ENCODE results near the gene CRK.
"Not testable (repeated sequence)": the region's sequence is repeated elsewhere in the genome, so short reads cannot be mapped to it uniquely, and the experiment has no call there.

CRK gene

GRCh38 chr17:1462164-1463112, 6.4 kb upstream of the CRK start:
- no peak for DNase-seq

DNA sequence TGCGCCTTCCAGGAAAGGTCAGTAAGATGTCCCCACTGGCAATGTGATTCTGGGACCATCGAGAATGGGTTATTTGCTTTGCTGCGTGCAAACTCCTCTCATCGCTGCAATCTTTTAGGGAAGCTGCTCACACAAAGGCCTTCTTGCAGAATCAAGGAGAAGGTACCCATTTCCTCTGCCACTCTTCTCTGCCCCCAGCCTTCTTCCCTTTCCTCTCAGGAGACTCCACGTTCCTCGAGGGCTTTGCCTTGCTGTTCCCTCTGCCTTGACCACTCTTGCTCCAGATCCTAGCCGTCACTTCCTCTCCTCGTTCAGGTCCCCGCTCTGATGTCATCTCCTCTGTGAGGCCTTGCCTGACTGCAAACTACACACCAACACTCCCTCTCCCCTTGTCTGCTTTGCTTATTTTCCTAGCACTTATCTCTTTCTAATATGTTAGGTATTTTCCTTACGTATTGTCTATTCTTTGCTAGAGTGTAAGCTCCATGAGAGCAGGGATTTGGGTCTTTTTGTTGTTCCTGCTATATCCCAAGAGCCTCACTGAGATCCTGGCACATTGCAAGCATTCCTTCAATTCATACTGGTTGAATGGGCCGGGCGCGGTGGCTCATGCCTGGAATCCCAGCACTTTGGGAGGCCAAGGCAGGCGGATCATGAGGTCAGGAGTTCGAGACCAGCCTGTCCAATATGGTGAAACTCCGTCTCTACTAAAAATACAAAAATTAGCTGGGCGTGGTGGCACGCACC, 5.3 kb upstream of the CRK start:
- no peak for DNase-seq

DNA sequence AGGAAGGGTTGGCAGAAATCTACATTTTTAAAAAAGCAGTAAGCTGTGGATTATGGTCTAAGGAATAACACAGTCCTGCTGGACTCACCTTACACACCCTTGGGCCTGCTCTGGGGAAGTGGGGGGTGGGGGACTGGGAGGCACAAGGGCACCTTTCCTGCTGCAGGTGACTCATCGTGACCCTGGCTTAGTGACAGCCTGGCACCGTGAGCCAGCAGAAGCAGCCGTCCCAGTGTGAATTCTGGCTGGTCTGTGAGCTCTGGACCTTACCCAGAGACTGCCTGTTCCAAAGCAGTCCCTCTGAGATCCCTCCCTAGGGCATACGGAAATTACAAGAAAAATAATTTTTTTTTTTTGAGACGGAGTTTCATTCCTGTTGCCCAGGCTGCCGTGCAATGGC, 4.2 kb upstream of the CRK start:
- no peak for DNase-seq

DNA sequence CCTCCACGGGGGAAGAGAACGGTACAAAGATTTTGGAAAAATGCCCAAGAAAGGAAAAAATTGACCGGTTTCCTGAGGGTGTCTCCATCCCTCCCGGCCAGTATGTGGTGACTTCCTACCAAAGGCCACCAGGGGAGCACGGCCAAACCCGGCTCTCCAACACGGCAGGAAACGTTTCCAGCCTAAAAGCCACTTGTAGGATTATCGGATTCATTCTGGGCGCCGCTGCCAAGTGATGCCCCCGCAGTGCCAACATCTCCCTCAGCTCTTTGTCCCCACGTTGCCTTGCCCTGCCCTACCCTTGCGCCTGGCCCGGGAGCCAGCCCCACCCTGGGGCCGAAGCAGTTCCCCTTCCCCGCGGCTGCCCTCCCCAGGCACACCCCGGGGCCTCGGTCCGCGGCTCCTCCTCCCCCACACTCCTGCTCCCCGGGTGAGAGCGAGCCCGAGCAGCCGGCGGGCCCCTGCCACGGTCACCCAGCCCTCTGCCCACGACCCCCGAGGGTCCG, 688 bp downstream of the CRK start:
- DNase-seq: peak; percentile 56

GRCh38 chr17:1454541-1454940, 1.5 kb downstream of the CRK start:
- DNase-seq: no peak

DNA sequence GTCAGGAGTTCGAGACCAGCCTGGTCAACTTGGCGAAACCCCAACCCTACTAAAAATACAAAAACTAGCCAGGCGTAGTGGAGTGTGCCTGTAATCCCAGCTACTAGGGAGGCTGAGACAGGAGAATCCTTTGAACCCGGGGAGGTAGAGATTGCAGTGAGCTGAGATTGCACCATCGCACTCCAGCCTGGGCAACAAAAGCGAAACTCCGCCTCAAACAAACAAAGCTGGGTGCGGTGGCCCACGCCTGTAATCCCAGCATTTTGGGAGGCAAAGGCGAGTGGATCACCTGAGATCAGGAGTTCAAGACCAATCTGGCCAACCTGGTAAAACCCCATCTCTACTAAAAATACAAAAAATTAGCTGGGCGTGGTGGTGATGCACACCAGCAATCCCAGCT, 2.3 kb downstream of the CRK start:
- not testable (repeated sequence) for DNase-seq

DNA sequence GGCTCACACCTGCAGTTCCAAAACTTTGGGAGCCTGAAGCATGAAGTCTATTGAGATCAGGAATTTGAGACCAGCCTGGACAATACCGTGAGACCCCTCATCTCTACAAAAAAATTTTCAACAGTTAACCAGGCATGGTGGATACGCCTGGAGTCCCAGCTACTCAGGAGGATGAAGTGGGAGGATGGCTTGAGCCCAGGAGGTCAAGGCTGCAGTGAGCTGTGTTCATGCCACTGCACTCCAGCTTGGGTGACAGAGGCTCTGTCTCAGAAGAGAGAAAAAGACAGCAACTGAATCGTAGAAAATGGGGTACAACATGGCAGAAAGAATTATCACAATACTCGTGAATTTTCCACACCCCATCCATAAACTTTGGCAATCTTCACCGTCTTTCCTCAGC, 3.2 kb downstream of the CRK start:
- no peak for DNase-seq

GRCh38 chr17:1450261-1450660, 5.8 kb downstream of the CRK start:
- DNase-seq: not testable (repeated sequence)

DNA sequence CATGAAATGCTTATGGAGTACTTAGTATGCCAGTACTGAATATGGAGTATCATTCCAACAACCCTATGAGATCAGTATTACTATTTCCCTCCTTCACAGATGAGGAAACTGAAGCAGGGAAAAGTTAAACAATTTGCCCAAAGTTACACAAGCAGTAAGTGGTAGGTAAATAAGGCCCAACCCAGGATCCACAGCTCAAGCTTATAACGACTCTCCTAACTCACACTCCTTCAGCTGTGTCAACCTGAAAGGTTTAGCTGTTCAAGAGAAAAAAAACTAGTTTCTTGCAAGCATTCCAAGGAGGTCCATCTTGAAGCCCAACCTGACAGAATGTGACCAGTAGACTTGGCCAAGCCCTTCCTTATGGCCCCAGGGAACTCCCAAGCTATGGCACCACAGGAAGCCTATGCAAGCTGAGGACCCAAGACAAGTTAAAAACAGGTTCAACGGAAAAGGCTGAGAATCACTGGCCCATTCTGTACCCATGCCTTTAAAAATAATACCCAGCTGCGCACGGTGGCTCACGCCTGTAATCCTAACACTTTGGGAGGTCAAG, 6.5 kb downstream of the CRK start:
- DNase-seq: no peak

- no peak for DNase-seq
These were observed 9.0 kb downstream of the CRK start for GRCh38 chr17:1447052-1447451.

- no peak for DNase-seq
These were observed 9.8 kb downstream of the CRK start for GRCh38 chr17:1446201-1446600.

DNA sequence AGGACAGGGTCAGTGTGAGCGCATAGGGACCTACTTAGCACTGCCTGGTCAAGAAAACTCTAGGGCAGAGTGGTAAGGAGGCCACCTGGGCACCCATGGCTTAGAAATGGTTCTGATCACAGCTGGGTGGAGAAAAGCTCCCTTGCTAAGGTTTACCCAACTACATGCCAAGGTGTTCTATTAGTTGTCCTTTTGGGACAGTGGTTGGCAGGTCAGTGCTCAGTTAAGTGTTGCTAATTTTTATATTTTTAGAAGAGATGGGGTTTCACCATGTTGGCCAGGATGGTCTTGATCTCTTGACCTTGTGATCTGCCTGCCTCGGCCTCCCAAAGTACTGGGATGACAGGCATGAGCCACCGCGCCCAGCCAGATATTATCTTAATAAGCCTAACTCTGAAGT, 10.3 kb downstream of the CRK start:
- DNase-seq: not testable (repeated sequence)

- not testable (repeated sequence) for DNase-seq
These were observed 13.3 kb downstream of the CRK start for GRCh38 chr17:1442721-1443120.

DNA sequence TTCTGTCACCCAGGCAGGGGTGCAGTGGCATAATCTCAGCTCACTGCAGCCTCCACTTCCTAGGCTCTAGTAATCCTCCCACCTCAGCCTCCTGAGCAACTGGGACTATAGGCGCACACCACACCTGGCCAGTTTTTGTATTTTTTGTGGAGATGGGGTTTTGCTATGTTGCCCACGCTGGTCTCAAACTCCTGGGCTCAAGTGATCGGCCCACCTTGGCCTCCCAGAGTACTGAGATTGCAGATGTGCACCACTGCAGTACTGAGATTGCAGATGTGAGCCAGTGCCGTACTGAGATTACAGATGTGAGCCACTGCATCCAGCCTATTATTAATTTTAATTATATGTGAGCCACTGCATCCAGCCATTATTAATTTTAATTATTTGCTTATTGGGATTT, 13.8 kb downstream of the CRK start:
- no peak for DNase-seq

GRCh38 chr17:1440921-1441320, 15.1 kb downstream of the CRK start:
- no peak for DNase-seq

DNA sequence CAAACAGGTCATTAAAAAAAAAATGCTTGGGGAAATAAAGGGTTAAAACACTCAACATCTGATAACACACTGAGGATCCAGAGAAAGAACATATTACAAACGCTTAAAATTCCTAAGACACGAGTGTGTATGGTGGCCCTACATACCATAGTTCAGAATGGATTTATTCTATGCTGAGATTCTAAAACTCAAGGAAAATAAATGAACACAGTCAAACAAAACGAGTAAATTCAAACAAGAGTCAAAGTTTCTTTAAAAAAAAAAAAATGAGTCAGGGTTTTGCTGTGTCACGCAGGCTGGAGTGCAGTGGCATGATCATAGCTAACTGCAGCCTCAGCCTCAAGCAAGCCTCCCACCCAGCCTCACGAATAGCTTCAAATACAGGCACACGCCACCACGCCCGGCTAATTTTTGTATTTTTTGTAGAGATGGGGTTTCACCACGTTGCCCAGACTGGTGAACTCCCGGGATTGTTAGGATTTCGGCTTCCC, 17.4 kb downstream of the CRK start:
- no peak for DNase-seq

DNA sequence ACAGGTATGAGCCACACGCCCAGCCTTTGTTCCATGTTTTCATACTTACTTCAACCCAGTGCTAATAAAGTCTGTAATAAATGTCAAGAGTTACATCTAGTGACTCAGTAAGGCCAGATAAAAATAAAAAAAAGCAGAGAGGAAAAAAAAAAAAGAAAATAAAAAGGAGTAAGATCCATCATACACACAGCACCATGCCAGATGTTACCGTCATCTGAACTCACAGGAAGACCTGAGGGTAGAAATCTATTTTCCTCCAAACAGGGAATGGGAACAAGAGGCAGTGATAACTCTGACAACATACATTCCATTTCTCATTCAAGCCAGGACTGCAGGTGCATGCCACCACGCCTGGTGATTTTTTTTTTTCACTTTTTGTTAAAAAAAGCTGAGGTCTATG, 20.7 kb downstream of the CRK start:
- DNase-seq: no peak

DNA sequence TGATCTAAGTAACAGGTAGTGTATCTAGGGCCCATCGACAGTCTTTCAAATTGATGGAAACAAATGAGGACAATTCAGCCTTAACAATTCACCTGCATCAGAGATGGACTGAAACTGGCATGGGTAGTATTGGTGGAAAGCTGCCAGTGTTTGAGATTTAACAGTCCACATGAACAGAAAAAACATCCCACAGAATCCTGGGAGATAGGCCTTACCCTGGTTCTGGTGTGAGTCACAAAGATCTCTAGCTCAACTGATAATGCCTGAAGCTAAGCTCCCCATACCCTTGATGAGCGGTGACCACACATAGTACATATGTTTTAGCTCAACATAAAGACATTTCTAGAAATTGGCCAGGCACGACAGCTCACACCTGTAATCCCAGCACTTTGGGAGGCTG, 21.9 kb downstream of the CRK start:
- no peak for DNase-seq

GRCh38 chr17:1431631-1432104, 24.4 kb downstream of the CRK start:
- no peak for DNase-seq

GRCh38 chr17:1423456-1424135, 32.4 kb downstream of the CRK start:
- no peak for DNase-seq

GRCh38 chr17:1422885-1423284, 33.1 kb downstream of the CRK start:
- DNase-seq: no peak

DNA sequence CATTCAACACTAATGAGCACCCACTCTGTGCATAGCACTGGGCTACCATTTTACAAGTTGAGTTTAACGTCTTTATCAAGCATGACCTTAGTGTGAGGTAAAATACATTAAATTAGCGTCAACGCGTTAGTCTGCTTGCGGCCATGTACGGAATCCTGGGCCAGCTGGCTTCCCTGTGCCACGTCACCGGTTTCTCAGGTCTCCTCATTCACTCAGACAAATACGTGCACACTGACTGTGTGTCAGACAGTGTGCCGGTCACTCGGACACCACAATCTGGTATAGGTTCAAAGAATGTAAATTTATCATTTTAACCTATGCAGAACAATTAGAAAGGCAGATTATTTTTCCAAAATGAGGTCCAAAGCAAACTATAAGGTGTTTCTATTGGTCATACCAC, 34.6 kb downstream of the CRK start:
- DNase-seq: no peak

DNA sequence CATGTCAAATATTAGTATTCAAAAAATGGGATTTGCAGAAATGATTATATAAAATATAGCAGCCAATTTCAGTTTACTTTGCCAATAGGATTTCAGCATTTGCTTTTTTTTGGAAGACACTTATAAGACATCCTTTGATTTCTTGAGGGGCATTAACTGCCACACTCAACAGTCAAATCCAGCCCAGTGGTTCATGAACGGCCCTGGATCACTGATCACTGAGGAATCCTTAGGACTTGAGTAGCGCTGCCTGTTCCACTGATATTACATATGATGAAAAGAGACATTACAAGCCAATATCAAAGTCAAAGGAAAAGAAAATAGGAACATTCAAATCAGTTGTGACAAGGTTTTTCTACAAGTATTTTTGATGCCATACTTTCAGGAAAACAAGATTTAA, 35.1 kb downstream of the CRK start:
- no peak for DNase-seq

Measured in activated CD4-positive, CD25-positive, alpha-beta regulatory T cell treated with anti-CD3 and anti-CD28 coated beads, Interleukin-2, amount 50 U/mL, for 72 hours (primary cell).